ENCODE results near the gene ARMC5. TPM values are rescaled to one million over a fixed set of nuclear protein-coding genes. Genes with fewer than 3 reads are reported as not detected.

The ARMC5 gene
- total RNA-seq, 1 experiment from 2014 or later: 8.8 TPM

- BruUV-seq (replicated peaks): no TSS peak
- intact Hi-C loops (cut with micrococcal nuclease; ENCODE audit: unreplicated experiment): no loop called here
- Histone ChIP-seq H3K36me3 (ENCODE audit: insufficient read depth, low read length, poor library complexity, severe bottlenecking) (peaks cover 10% of the 10 kb centered on the region), H3K4me3 (ENCODE audit: low read depth, low read length, poor library complexity, severe bottlenecking) (no peak overlapping the region), H3K4me1 (ENCODE audit: insufficient read depth, low read length, poor library complexity, severe bottlenecking) (peaks cover 1% of the 10 kb centered on the region), H3K27me3 (replicated peaks; ENCODE audit: insufficient read depth, low read depth, low read length, poor library complexity) (no peaks in the 10 kb centered on the region), H3K27ac (ENCODE audit: low read depth, low read length, poor library complexity, severe bottlenecking) (no peak overlapping the region), H3K9me3 (ENCODE audit: low read depth, low read length, poor library complexity, severe bottlenecking) (no peaks in the 10 kb centered on the region)
- TF ChIP-seq EZH2 (IDR thresholded peaks at IDR 0.05; ENCODE audit: borderline replicate concordance, low read depth, low read length, poor library complexity, severe bottlenecking) (no peak), CTCF (conservative IDR thresholded peaks at IDR 0.05; ENCODE audit: low read depth, low read length) (no peak)
- ChIA-PET POLR2A (ENCODE audit: low non-redundant PET) (no interaction called here), CTCF (no interaction called here)
- no peak for DNase-seq (ENCODE audit: low spot score)
Measured at GRCh38 chr16:31493506-31494125, 34.3 kb downstream of the ARMC5 start.

- Histone ChIP-seq H3K27me3 (replicated peaks; ENCODE audit: insufficient read depth, low read depth, low read length, poor library complexity) (no peaks in the 10 kb centered on the region), H3K27ac (ENCODE audit: low read depth, low read length, poor library complexity, severe bottlenecking) (no peak overlapping the region), H3K9me3 (ENCODE audit: low read depth, low read length, poor library complexity, severe bottlenecking) (no peaks in the 10 kb centered on the region), H3K36me3 (ENCODE audit: insufficient read depth, low read length, poor library complexity, severe bottlenecking) (peaks cover 21% of the 10 kb centered on the region), H3K4me1 (ENCODE audit: insufficient read depth, low read length, poor library complexity, severe bottlenecking) (no peaks in the 10 kb centered on the region), H3K4me3 (ENCODE audit: low read depth, low read length, poor library complexity, severe bottlenecking) (no peak overlapping the region)
- DNase-seq (ENCODE audit: low spot score): no peak
- BruUV-seq (replicated peaks): no TSS peak
- intact Hi-C loops (cut with micrococcal nuclease; ENCODE audit: unreplicated experiment): no loop called here
- TF ChIP-seq EZH2 (IDR thresholded peaks at IDR 0.05; ENCODE audit: borderline replicate concordance, low read depth, low read length, poor library complexity, severe bottlenecking) (no peak), CTCF (conservative IDR thresholded peaks at IDR 0.05; ENCODE audit: low read depth, low read length) (no peak)
- ChIA-PET CTCF (no interaction called here), POLR2A (ENCODE audit: low non-redundant PET) (no interaction called here)
Measured at GRCh38 chr16:31496670-31497069, 37.4 kb downstream of the ARMC5 start.

GRCh38 chr16:31498493-31498892, 39.2 kb downstream of the ARMC5 start:
- ChIA-PET POLR2A (ENCODE audit: low non-redundant PET) (no interaction called here), CTCF (no interaction called here)
- DNase-seq (ENCODE audit: low spot score): no peak
- no peak for TF ChIP-seq EZH2 (IDR thresholded peaks at IDR 0.05; ENCODE audit: borderline replicate concordance, low read depth, low read length, poor library complexity, severe bottlenecking)
- no peak for TF ChIP-seq CTCF (conservative IDR thresholded peaks at IDR 0.05; ENCODE audit: low read depth, low read length)
- Histone ChIP-seq H3K4me1 (ENCODE audit: insufficient read depth, low read length, poor library complexity, severe bottlenecking) (no peaks in the 10 kb centered on the region), H3K27ac (ENCODE audit: low read depth, low read length, poor library complexity, severe bottlenecking) (no peak overlapping the region), H3K9me3 (ENCODE audit: low read depth, low read length, poor library complexity, severe bottlenecking) (no peaks in the 10 kb centered on the region), H3K36me3 (ENCODE audit: insufficient read depth, low read length, poor library complexity, severe bottlenecking) (peaks cover 12% of the 10 kb centered on the region), H3K27me3 (replicated peaks; ENCODE audit: insufficient read depth, low read depth, low read length, poor library complexity) (no peaks in the 10 kb centered on the region), H3K4me3 (ENCODE audit: low read depth, low read length, poor library complexity, severe bottlenecking) (no peak overlapping the region)
- no TSS peak for BruUV-seq (replicated peaks)
- intact Hi-C loops (cut with micrococcal nuclease; ENCODE audit: unreplicated experiment): no loop called here

Measured in A673 (cell line).